ENCODE data around the gene AFF3. TPM values are rescaled to one million over a fixed set of nuclear protein-coding genes. Genes with fewer than 3 reads are reported as not detected.

AFF3 gene
- total and polyA plus RNA-seq, 4 experiments from 2014 or later = 0.63 to 4.6 (median 3.6) TPM

DNA sequence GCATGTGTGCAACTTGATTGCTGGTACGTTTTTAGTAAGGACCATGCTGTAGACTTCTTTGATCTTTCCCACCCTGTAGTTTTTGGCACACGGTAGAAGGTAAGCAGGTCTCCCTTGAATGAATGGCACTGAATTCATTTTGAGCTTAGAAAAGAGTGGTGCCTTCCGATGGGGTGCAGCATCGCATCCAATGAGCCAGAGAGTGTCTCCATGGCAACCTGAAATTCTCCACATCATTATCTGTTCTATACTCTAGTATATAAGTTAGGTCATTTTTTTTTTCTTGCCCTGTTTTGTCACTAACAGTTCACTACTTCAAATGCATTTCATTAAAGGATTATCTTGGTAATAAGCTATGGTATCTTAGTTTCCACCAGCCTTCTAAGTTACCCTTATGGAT is 571.4 kb downstream of the AFF3 start:
- CTCF ChIA-PET (ENCODE audit: partially characterized antibody) = interaction anchor here (0.8 to 1.0 kb wide), 2 partner anchors 12 to 14 kb away, joined by 3 to 9 read pairs; no protein-coding TSS in a partner anchor
- H3K27me3 Mint-ChIP-seq = no peaks in the 10 kb centered on the region

DNA sequence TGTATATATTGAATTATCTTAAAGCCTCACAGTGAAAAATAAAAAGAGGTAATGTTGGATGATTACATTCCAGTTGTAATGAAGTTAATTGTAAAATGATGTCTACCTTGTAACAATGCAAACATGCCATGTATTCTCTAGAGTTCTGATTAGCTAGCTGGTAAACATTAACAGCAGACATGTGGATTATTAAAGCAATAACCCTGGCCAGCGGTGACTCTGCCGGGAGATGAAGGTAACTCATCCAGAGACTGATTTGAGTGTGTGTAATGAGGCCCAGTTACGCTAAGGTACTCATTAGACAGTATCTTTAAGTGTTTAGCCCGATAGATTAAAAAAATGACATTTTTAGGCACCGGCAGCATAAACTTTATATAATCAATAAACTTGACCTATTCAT is 573.0 kb downstream of the AFF3 start:
- Mint-ChIP-seq H3K4me3 (no peak overlapping the region), H3K36me3 (no peaks in the 10 kb centered on the region), H3K4me1 (no peaks in the 10 kb centered on the region), H3K27me3 (no peaks in the 10 kb centered on the region), H3K9me3 (no peaks in the 10 kb centered on the region), H3K27ac (no peak overlapping the region)
- ChIA-PET POLR2A (ENCODE audit: partially characterized antibody) (no interaction called here), CTCF (ENCODE audit: partially characterized antibody) (no interaction called here)
- H3K4me1 ChIP-seq (ENCODE audit: insufficient read depth, low read length) = no peaks in the 10 kb centered on the region
- DNase-seq = no peak
- no peaks in the 10 kb centered on the region for H3K36me3 ChIP-seq (ENCODE audit: insufficient read depth, low read length)
- H3K27me3 ChIP-seq (ENCODE audit: insufficient read depth, low read length) = no peaks in the 10 kb centered on the region
- no peaks in the 10 kb centered on the region for H3K9me3 ChIP-seq (ENCODE audit: control insufficient read depth in 1 of 2, low read length in 2 of 2)
- no peak overlapping the region for H3K4me3 ChIP-seq (ENCODE audit: low read length in 2 of 2)
- no peak overlapping the region for H3K27ac ChIP-seq (ENCODE audit: low read depth, low read length)
- intact Hi-C loops (cut with micrococcal nuclease) = no loop called here

More for the DNA sequence above, 571.4 kb downstream of the AFF3 start:
- POLR2A ChIA-PET (ENCODE audit: partially characterized antibody) = no interaction called here
- intact Hi-C loops (cut with micrococcal nuclease) = no loop called here
- no peak for DNase-seq
- Histone ChIP-seq H3K27ac (ENCODE audit: low read depth, low read length) (no peak overlapping the region), H3K4me1 (ENCODE audit: insufficient read depth, low read length) (no peaks in the 10 kb centered on the region), H3K27me3 (ENCODE audit: insufficient read depth, low read length) (no peaks in the 10 kb centered on the region), H3K4me3 (ENCODE audit: low read length in 2 of 2) (no peak overlapping the region), H3K9me3 (ENCODE audit: control insufficient read depth in 1 of 2, low read length in 2 of 2) (no peaks in the 10 kb centered on the region), H3K36me3 (ENCODE audit: insufficient read depth, low read length) (no peaks in the 10 kb centered on the region)
- no peaks in the 10 kb centered on the region for H3K36me3 Mint-ChIP-seq
- no peaks in the 10 kb centered on the region for H3K4me1 Mint-ChIP-seq
- no peak overlapping the region for H3K27ac Mint-ChIP-seq
- no peaks in the 10 kb centered on the region for H3K9me3 Mint-ChIP-seq
- no peak overlapping the region for H3K4me3 Mint-ChIP-seq

DNA sequence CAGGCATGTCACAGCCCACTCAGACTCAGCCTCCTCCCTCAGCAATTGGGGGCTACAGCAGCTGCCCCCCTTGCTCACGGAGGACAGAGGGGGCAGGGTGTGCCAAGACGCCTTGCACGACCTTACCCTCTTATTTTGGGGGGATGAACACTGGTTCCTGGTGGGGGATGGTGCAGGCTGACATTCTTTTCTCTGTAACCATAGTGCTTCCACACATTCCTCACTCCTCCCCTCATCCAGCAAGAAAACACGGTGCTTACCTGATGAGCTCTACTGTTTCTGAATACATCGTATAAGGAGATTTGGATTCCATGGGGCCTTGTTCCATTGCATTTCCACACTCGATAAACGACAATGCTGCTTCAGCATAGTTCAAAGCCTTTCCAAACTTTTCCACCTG is 577.2 kb downstream of the AFF3 start:
- DNase-seq = no peak
- no peaks in the 10 kb centered on the region for H3K9me3 ChIP-seq (ENCODE audit: control insufficient read depth in 1 of 2, low read length in 2 of 2)
- POLR2A ChIA-PET (ENCODE audit: partially characterized antibody) = no interaction called here
- CTCF ChIA-PET (ENCODE audit: partially characterized antibody) = no interaction called here
- intact Hi-C loops (cut with micrococcal nuclease) = no loop called here
- H3K27me3 ChIP-seq (ENCODE audit: insufficient read depth, low read length) = no peaks in the 10 kb centered on the region
- Mint-ChIP-seq H3K4me3 (no peak overlapping the region), H3K4me1 (no peaks in the 10 kb centered on the region), H3K27me3 (no peaks in the 10 kb centered on the region), H3K9me3 (no peaks in the 10 kb centered on the region), H3K36me3 (no peaks in the 10 kb centered on the region), H3K27ac (no peak overlapping the region)
- no peaks in the 10 kb centered on the region for H3K4me1 ChIP-seq (ENCODE audit: insufficient read depth, low read length)
- H3K4me3 ChIP-seq (ENCODE audit: low read length in 2 of 2) = no peak overlapping the region
- H3K36me3 ChIP-seq (ENCODE audit: insufficient read depth, low read length) = no peaks in the 10 kb centered on the region
- H3K27ac ChIP-seq (ENCODE audit: low read depth, low read length) = no peak overlapping the region

DNA sequence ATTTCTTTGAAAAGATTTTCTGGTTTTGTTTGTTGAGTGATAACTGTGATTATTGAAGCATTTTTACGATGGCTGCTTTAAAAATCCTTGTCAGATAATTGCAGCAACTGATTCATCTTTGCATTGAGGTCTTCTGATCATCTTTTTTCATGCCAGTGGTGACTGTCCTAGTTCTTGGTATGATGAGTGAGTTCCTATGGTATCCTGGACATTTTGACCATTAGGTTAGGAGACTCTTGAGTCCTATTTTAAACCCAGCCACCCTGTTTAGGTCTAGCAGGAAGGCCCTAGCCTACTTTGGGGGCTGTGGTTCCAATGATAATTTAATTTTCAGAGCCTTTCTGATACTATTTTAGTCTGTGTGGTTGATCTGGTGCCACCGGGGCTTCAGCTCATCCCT is 579.9 kb downstream of the AFF3 start:
- Histone ChIP-seq H3K27me3 (ENCODE audit: insufficient read depth, low read length) (no peaks in the 10 kb centered on the region), H3K36me3 (ENCODE audit: insufficient read depth, low read length) (no peaks in the 10 kb centered on the region), H3K4me1 (ENCODE audit: insufficient read depth, low read length) (no peaks in the 10 kb centered on the region), H3K9me3 (ENCODE audit: control insufficient read depth in 1 of 2, low read length in 2 of 2) (no peaks in the 10 kb centered on the region), H3K27ac (ENCODE audit: low read depth, low read length) (no peak overlapping the region), H3K4me3 (ENCODE audit: low read length in 2 of 2) (no peak overlapping the region)
- no peak overlapping the region for H3K4me3 Mint-ChIP-seq
- H3K27ac Mint-ChIP-seq = no peak overlapping the region
- intact Hi-C loops (cut with micrococcal nuclease) = no loop called here
- H3K36me3 Mint-ChIP-seq = no peaks in the 10 kb centered on the region
- H3K27me3 Mint-ChIP-seq = peaks cover 2 to 3% of the 10 kb centered on the region in 2 donors
- no peaks in the 10 kb centered on the region for H3K9me3 Mint-ChIP-seq
- H3K4me1 Mint-ChIP-seq = peaks cover 0 to 2% (median 0%) of the 10 kb centered on the region in 4 donors
- CTCF ChIA-PET (ENCODE audit: partially characterized antibody) = no interaction called here
- POLR2A ChIA-PET (ENCODE audit: partially characterized antibody) = no interaction called here
- no peak for DNase-seq

DNA sequence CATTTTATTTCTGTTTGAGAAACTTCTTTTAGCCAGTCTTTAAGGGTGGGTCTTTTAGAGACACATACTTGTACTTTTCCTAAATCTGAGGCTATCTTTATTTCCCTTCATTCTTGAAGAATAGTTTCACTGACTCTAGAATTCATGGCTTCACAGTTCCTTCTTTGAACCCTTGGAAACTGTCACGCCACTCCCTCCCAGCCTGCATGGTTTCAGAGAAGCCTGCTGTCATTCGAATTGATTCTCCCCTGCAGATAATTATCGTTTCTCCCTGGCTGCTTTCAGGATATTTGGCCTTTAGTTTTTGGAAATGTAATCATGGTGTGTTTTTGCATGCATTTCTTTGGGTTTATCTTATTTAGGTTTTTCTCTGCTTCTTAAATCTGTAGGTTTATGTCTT is 580.6 kb downstream of the AFF3 start:
- H3K4me1 ChIP-seq (ENCODE audit: insufficient read depth, low read length) = no peaks in the 10 kb centered on the region
- ChIA-PET POLR2A (ENCODE audit: partially characterized antibody) (no interaction called here), CTCF (ENCODE audit: partially characterized antibody) (interaction anchor here (3.2 kb wide), 1 partner anchor 701 kb away, joined by 19 read pairs; no protein-coding TSS in a partner anchor)
- H3K9me3 ChIP-seq (ENCODE audit: control insufficient read depth in 1 of 2, low read length in 2 of 2) = no peaks in the 10 kb centered on the region
- Mint-ChIP-seq H3K9me3 (no peaks in the 10 kb centered on the region), H3K4me1 (peaks cover 0 to 2% (median 0%) of the 10 kb centered on the region in 4 donors), H3K27me3 (peaks cover 3% of the 10 kb centered on the region in 2 donors), H3K4me3 (no peak overlapping the region), H3K36me3 (no peaks in the 10 kb centered on the region), H3K27ac (no peak overlapping the region)
- H3K36me3 ChIP-seq (ENCODE audit: insufficient read depth, low read length) = no peaks in the 10 kb centered on the region
- no peak for DNase-seq
- intact Hi-C loops (cut with micrococcal nuclease) = no loop called here
- H3K4me3 ChIP-seq (ENCODE audit: low read length in 2 of 2) = no peak overlapping the region
- no peaks in the 10 kb centered on the region for H3K27me3 ChIP-seq (ENCODE audit: insufficient read depth, low read length)
- no peak overlapping the region for H3K27ac ChIP-seq (ENCODE audit: low read depth, low read length)

DNA sequence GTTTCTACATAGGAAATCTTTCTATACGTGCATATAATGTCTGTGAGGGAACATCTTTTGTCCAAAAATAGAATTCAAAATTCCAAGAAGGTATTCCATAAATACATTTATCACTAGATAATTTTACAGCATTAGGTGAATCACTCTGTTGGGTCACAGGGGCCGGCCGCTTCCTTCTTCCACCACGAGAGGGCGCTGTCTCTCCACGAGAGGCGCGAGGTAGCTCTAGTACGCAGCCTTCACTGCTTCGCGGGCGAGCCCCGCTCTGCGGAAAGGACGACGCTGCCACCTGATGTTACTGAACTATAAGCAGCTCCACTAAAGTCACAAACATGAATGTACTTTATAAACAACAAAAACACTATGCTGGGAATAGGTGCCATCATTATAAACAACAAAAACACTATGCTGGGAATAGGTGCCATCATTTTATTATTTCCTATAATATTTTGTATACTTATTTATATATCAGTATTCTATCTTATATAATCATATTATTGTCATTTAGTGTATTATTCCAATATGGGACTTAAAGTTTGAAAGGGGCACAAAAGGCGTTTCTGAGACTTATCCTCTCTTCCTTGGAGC is 583.2 kb downstream of the AFF3 start:
- no peak overlapping the region for H3K4me3 ChIP-seq (ENCODE audit: low read length in 2 of 2)
- H3K4me3 Mint-ChIP-seq = peak overlapping the region in 3 of 8 donors; percentile 42 to 66 (median 59)
- intact Hi-C loops (cut with micrococcal nuclease) = loop anchor here (5.0 kb wide), 1 partner anchor 703 kb away; no protein-coding TSS in a partner anchor
- no peaks in the 10 kb centered on the region for H3K9me3 Mint-ChIP-seq
- DNase-seq = peak; percentile 58 to 69 (median 65)
- no peaks in the 10 kb centered on the region for H3K4me1 ChIP-seq (ENCODE audit: insufficient read depth, low read length)
- POLR2A ChIA-PET (ENCODE audit: partially characterized antibody) = no interaction called here
- H3K27me3 ChIP-seq (ENCODE audit: insufficient read depth, low read length) = no peaks in the 10 kb centered on the region
- H3K4me1 Mint-ChIP-seq = peaks cover 0 to 2% (median 0%) of the 10 kb centered on the region in 4 donors
- H3K27ac Mint-ChIP-seq = no peak overlapping the region
- no peaks in the 10 kb centered on the region for H3K9me3 ChIP-seq (ENCODE audit: control insufficient read depth in 1 of 2, low read length in 2 of 2)
- H3K27me3 Mint-ChIP-seq = peaks cover 3% of the 10 kb centered on the region in 2 donors
- no peaks in the 10 kb centered on the region for H3K36me3 Mint-ChIP-seq
- CTCF ChIA-PET (ENCODE audit: partially characterized antibody) = interaction anchor here (0.6 to 4.0 kb wide), 21 partner anchors 9 to 822 kb away, joined by 3 to 32 read pairs (median 5); no protein-coding TSS in a partner anchor
- no peaks in the 10 kb centered on the region for H3K36me3 ChIP-seq (ENCODE audit: insufficient read depth, low read length)
- H3K27ac ChIP-seq (ENCODE audit: low read depth, low read length) = no peak overlapping the region

DNA sequence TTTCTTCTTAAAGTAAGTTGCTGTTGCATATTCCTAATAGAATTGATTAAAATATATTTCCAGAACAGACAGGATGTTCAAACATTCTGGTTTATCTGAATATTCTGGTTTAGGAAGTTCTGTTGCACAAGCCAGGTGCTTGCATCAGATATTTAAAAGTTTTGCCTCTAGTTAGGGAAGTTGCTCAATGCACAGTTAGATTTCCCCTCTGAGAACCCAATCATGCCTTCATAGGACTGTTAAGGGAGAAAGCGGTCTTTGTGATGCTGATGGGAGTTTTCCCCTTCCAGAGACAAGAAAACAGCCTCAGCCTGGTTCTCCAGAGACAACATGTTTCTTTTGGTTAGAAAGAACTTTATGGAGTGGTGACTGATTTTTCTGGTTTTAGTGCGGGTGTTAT is 587.0 kb downstream of the AFF3 start:
- no peaks in the 10 kb centered on the region for H3K36me3 ChIP-seq (ENCODE audit: insufficient read depth, low read length)
- Mint-ChIP-seq H3K36me3 (no peaks in the 10 kb centered on the region), H3K9me3 (no peaks in the 10 kb centered on the region), H3K27ac (no peak overlapping the region), H3K27me3 (peaks cover 3 to 6% of the 10 kb centered on the region in 2 donors), H3K4me3 (no peak overlapping the region), H3K4me1 (peaks cover 0 to 2% (median 0%) of the 10 kb centered on the region in 4 donors)
- H3K9me3 ChIP-seq (ENCODE audit: control insufficient read depth in 1 of 2, low read length in 2 of 2) = no peaks in the 10 kb centered on the region
- no peak overlapping the region for H3K4me3 ChIP-seq (ENCODE audit: low read length in 2 of 2)
- POLR2A ChIA-PET (ENCODE audit: partially characterized antibody) = no interaction called here
- CTCF ChIA-PET (ENCODE audit: partially characterized antibody) = interaction anchor here (2.2 kb wide), 1 partner anchor 706 kb away, joined by 9 read pairs; no protein-coding TSS in a partner anchor
- no peaks in the 10 kb centered on the region for H3K4me1 ChIP-seq (ENCODE audit: insufficient read depth, low read length)
- no peaks in the 10 kb centered on the region for H3K27me3 ChIP-seq (ENCODE audit: insufficient read depth, low read length)
- no peak overlapping the region for H3K27ac ChIP-seq (ENCODE audit: low read depth, low read length)
- no peak for DNase-seq
- intact Hi-C loops (cut with micrococcal nuclease) = loop anchor here (5.0 kb wide), 1 partner anchor 707 kb away; no protein-coding TSS in a partner anchor

All from CD4-positive, alpha-beta memory T cell (primary cell).